Activated CD8-positive, alpha-beta memory T cell treated with anti-CD3 and anti-CD28 coated beads for 1 hour (primary cell): ENCODE results near the gene ADH1C.

ENCODE experiments used
- DNase-seq, 2 donors: peaks; one replicate each; pipeline ENCODE4 v3.0.0-alpha.2; 2020; ENCODE audit warnings: low read depth in 1 of 2; ENCODE audit errors: extremely low read depth in 1 of 2

The ADH1C gene

DNA sequence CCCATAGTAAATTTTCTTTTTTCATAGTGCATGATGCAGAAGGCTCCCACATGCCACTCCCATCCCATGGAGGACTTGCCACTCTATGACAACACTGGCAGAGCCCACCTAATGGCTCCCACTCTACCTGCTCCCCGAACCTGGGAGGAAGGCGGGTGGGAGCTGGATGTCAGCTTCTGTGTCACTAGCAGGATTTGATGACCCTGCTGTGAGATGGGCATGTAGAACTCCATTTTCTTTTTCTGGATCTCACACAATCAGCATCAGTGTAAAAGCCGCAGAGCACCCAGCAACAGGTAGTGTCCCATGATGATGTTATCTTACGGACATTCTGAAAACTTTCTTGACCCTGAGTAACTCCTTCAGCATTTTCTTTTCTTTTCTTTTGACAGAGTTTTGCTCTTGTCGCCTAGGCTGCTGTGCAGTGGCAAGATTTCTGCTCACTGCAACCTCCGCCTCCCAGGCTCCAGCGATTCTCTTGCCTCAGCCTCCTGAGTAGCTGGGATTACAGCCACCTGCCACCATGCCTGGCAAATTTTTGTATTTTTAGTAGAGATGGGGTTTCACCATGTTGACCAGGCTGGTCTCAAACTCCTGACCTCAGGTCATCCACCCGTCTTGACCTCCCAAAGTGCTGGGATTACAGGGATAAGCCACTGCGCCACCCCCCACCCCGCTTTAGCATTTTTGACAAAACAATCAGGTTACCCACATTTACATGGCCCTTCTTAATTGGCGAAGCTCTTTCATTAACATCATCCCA is 46.7 kb downstream of the ADH1C start:
- DNase-seq = no peak

DNA sequence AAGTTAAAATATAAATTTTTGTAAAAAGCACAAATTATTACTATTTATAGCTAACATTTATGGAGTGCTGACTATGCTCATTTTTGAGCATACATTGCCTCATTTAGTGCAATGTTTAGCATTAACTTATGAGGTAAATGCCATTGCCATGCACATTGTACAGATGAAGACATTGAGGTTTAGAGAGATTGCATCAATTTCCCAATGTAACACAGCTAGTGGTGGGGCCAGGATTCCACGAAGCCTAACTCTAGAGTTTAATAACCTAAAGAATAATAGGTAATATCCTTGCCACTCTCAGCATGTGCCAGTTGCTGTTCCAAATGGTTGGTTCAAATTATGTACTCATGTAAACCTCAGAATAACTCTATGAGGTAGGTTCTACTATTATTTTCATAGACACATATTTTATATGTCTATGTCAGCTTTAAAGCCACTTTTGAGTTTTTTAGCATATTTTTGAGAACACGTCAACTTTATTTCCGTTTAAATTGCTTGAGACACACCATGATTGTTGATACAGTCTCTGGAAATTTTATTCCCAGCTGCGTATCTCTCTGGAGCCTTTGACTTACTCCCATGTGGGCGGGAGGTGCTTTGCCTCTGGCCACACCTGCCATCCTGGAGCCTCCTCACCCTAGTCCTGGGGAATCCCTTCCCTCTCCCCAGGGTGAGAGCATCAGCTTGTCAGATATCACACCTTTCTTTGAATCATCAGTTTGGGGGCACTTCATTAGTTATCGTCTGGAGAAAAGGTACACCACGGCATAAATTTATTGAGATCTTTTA is 51.0 kb downstream of the ADH1C start:
- no peak for DNase-seq

DNA sequence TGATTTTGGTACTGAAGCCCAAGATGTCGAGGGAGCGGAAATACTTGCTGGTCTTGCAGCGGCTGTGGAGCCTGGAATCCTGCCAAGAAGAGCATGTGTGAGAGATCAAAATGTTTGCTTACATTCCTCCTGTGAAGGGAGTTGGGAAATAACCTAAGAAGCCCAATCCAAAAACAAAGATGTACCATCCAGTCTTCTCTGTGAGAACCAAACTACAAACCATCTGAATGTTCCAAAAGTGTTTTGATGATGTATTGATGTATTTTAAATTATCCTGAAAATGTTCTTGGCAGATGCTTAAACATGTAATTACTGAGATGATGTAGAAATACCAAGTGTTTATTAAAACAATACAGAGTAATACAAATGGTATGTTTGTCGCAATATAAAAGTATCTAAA is 51.6 kb downstream of the ADH1C start:
- DNase-seq = no peak

DNA sequence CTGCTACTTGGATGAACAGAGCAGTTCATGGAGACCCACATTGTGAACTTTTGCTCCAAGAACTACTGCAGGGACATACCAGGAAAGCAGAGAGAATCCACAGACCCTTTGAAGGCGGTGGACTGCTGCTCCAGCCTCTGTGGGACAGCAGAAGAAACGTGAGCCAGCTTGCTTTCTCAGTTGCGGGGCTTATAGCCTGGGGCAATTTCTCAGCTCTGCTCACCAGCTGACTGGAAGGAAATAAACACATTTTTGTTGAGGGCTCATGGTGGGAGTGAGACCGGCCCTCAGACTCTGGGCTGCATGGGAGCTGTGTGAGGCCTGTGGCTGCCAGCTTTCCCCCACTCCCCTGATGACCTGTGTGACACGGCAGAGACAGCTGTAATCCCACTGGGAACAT is 59.2 kb downstream of the ADH1C start:
- DNase-seq = no peak

DNA sequence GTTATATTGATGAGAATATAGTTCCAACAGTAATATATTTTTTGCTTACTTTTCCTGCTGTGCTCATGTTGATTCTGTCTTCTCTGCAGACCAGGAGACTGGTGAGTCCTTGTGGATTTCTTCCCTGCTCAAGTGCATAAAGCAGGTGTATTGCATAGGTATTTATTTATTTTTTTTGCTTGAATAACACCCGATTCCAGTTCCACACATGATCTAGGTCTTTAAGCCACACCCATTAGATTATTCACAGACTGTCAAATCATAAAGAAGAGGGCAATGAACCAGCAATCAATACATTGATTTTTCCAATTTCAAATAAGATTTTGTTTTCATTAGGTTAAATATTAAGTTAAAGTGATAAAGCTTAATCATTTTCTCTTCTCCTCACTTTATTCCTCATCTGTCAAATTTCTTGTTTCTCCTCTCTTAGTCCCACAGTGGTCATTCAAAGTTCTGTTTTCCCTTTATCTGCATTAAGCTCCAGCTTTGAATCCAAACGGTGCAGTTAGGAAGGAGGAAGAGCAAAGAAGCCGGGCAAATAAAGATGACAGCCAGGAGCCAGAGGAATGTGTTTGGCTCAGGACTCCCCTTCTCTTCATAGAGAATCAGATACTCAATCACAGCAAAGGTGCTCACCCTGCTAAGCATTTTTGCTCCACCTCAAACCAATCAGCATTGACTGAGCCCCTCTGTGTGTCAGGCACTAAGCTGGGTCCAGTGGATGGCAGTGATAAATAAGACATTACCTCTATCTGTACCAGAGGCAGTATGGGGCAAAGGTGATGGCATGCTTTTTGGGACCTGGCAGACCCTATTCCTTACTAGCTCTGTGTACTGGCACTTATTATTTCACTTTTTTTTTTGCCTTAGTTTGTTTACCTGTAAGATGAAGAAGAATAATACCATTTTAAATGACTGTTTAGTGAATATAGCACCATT is 61.4 kb downstream of the ADH1C start, which contains the start of gene ADH1A:
ADH1A (minus strand) TSS at position 138 of the 939 bp plus-strand sequence; CDS start at position 67, 71 bp downstream.
- DNase-seq = no peak
